AG04449 (cell line): ENCODE data around the gene EDEM3.
"Not testable (repeated sequence)": the region's sequence is repeated elsewhere in the genome, so short reads cannot be mapped to it uniquely, and the experiment has no call there.

Experiments
- CTCF ChIA-PET: fragments of 350-600 bp; formaldehyde crosslinking; extraction: SDS; loops from one replicate; lab custom pipeline; 2021; ENCODE audit warnings: antibody characterized with exemption; lab: Yijun Ruan, JAX
- POLR2A ChIA-PET: fragments of 400-600, 350-600 bp; formaldehyde crosslinking; extraction: SDS; loops from one replicate; lab custom pipeline; 2020; ENCODE audit warnings: antibody characterized with exemption, inconsistent platforms; lab: Yijun Ruan, JAX
- DNase-seq: peaks from one replicate; pipeline ENCODE4 v3.0.0-alpha.2; 2010; ENCODE audit warnings: low read depth, low spot score
- H3K4me3 ChIP-seq: 2 replicates; pipeline ENCODE4 v1.5.1; 2011; ENCODE audit warnings: low read depth, mild to moderate bottlenecking, control low read depth, low read length
- CTCF ChIP-seq: IDR thresholded peaks from one replicate; pipeline ENCODE4 v1.5.1; 2011; ENCODE audit warnings: mild to moderate bottlenecking, moderate library complexity, low read length, control low read depth, inconsistent platforms; ENCODE audit not compliant: insufficient read depth; ENCODE audit errors: missing control alignments

EDEM3 gene

GRCh38 chr1:184682956-184683355 is 71.7 kb downstream of the EDEM3 start:
- TF ChIP-seq CTCF, result no peak
- DNase-seq, result no peak
- ChIA-PET POLR2A (no interaction called here), CTCF (interaction anchor here (1.7 kb wide), 1 partner anchor 9 kb away, joined by 12 read pairs; no protein-coding TSS in a partner anchor)
- no peak overlapping the region for H3K4me3 ChIP-seq

- H3K4me3 ChIP-seq, DNase-seq, CTCF ChIA-PET, POLR2A ChIA-PET: not testable (repeated sequence)
Observed at GRCh38 chr1:184680611-184681225, 73.9 kb downstream of the EDEM3 start.

- POLR2A ChIA-PET, DNase-seq, H3K4me3 ChIP-seq: not testable (repeated sequence)
- CTCF ChIA-PET, result interaction anchor here (5.3 kb wide), 1 partner anchor 15 kb away, joined by 42 read pairs; no protein-coding TSS in a partner anchor
Observed at GRCh38 chr1:184679472-184679871, 75.2 kb downstream of the EDEM3 start.

GRCh38 chr1:184677344-184677743 is 77.3 kb downstream of the EDEM3 start:
- no peak for DNase-seq
- CTCF ChIA-PET, result interaction anchor here (1.4 to 5.3 kb wide), 2 partner anchors 13 to 15 kb away, joined by 3 to 42 read pairs; no protein-coding TSS in a partner anchor
- no peak for TF ChIP-seq CTCF
- POLR2A ChIA-PET, result no interaction called here
- no peak overlapping the region for H3K4me3 ChIP-seq

GRCh38 chr1:184673305-184673704 is 81.4 kb downstream of the EDEM3 start:
- H3K4me3 ChIP-seq, result no peak overlapping the region
- ChIA-PET CTCF (interaction anchor here (1.3 to 2.7 kb wide), 3 partner anchors 9 to 451 kb away, joined by 3 to 26 read pairs (median 5); no protein-coding TSS in a partner anchor), POLR2A (no interaction called here)
- TF ChIP-seq CTCF, result no peak
- no peak for DNase-seq

GRCh38 chr1:184672013-184672726 is 82.5 kb downstream of the EDEM3 start:
- POLR2A ChIA-PET, result no interaction called here
- CTCF ChIA-PET, result interaction anchor here (2.2 to 3.1 kb wide), 3 partner anchors 8 to 20 kb away, joined by 5 to 26 read pairs (median 12); no protein-coding TSS in a partner anchor
- DNase-seq, result no peak
- no peak overlapping the region for H3K4me3 ChIP-seq
- no peak for TF ChIP-seq CTCF

GRCh38 chr1:184669391-184669790 is 85.3 kb downstream of the EDEM3 start:
- DNase-seq, result no peak
- POLR2A ChIA-PET, result interaction anchor here (0.7 kb wide), 1 partner anchor 349 kb away, joined by 3 read pairs; no protein-coding TSS in a partner anchor
- TF ChIP-seq CTCF, result no peak
- H3K4me3 ChIP-seq, result no peak overlapping the region
- CTCF ChIA-PET, result interaction anchor here (1.0 to 3.1 kb wide), 4 partner anchors 8 to 22 kb away, joined by 4 to 12 read pairs (median 4); no protein-coding TSS in a partner anchor
